CD4-positive, alpha-beta memory T cell (primary cell): Measurements from ENCODE around the gene ANKRD16. TPM values are rescaled to one million over a fixed set of nuclear protein-coding genes. Genes with fewer than 3 reads are reported as not detected.
"Not testable (repeated sequence)": the region's sequence is repeated elsewhere in the genome, so short reads cannot be mapped to it uniquely, and the experiment has no call there.

Source experiments
- CTCF ChIA-PET: fragments of 350-600 bp; sonication (Branson Sonifier 250); formaldehyde crosslinking; loops from one replicate; lab custom pipeline; 2021; ENCODE audit warnings: inconsistent platforms; ENCODE audit not compliant: partially characterized antibody; lab: Charles Lee
- POLR2A ChIA-PET: fragments of 350-600 bp; sonication (Branson Sonifier 250); formaldehyde crosslinking; loops from one replicate; lab custom pipeline; 2021; ENCODE audit not compliant: partially characterized antibody; lab: Charles Lee
- DNase-seq, 5 donors: peaks; one replicate each; pipeline versions ENCODE4 v3.0.0 to v3.0.0-alpha.2; 2020 to 2022; ENCODE audit warnings: mixed read lengths in 1 of 5
- H3K27ac ChIP-seq: one replicate; pipeline ENCODE4 v1.7.0; 2013; ENCODE audit warnings: low read depth, low read length
- H3K27me3 ChIP-seq: 2 replicates; pipeline ENCODE4 v1.7.0; 2013; ENCODE audit warnings: mild to moderate bottlenecking, low read length, moderate library complexity; ENCODE audit not compliant: insufficient read depth
- H3K36me3 ChIP-seq: 2 replicates; pipeline ENCODE4 v1.7.0; 2013; ENCODE audit warnings: mild to moderate bottlenecking, low read length, moderate library complexity; ENCODE audit not compliant: insufficient read depth
- H3K4me1 ChIP-seq: 2 replicates; pipeline ENCODE4 v1.7.0; 2013; ENCODE audit warnings: mild to moderate bottlenecking, low read length, moderate library complexity; ENCODE audit not compliant: insufficient read depth
- H3K4me3 ChIP-seq, 2 donors: one replicate each; pipeline ENCODE4 v1.7.0; 2013; ENCODE audit warnings: low read length in 2 of 2, mild to moderate bottlenecking in 1 of 2
- H3K9me3 ChIP-seq, 2 donors: one replicate each; pipeline ENCODE4 v1.7.0; 2013; ENCODE audit warnings: low read length in 2 of 2, control low read depth in 1 of 2; ENCODE audit not compliant: control insufficient read depth in 1 of 2
- H3K27ac Mint-ChIP-seq, 7 donors: one replicate each; pipeline ENCODE4 v1.8.0; 2020 to 2021; ENCODE audit warnings: mixed read lengths in 7 of 7, mild to moderate bottlenecking in 6 of 7, inconsistent platforms in 3 of 7, moderate library complexity in 3 of 7
- H3K27me3 Mint-ChIP-seq, 2 donors: one replicate each; pipeline ENCODE4 v1.8.0; 2020 to 2021; ENCODE audit warnings: mixed read lengths in 2 of 2
- H3K36me3 Mint-ChIP-seq, 2 donors: one replicate each; pipeline ENCODE4 v1.8.0; 2020 to 2021; ENCODE audit warnings: mixed read lengths in 2 of 2, inconsistent platforms in 1 of 2, mild to moderate bottlenecking in 1 of 2
- H3K4me1 Mint-ChIP-seq, 4 donors: one replicate each; pipeline ENCODE4 v1.8.0; 2020 to 2021; ENCODE audit warnings: mixed read lengths in 4 of 4, mild to moderate bottlenecking in 1 of 4
- H3K4me3 Mint-ChIP-seq, 8 donors: one replicate each; pipeline ENCODE4 v1.8.0; 2020 to 2021; ENCODE audit warnings: mixed read lengths in 8 of 8, mild to moderate bottlenecking in 7 of 8, moderate library complexity in 6 of 8, inconsistent platforms in 3 of 8
- H3K9me3 Mint-ChIP-seq, 8 donors: one replicate each; pipeline ENCODE4 v1.8.0; 2020 to 2021; ENCODE audit warnings: mixed read lengths in 8 of 8, mild to moderate bottlenecking in 5 of 8, inconsistent platforms in 3 of 8, moderate library complexity in 1 of 8
- intact Hi-C: fragments of 100-400 bp; cut with micrococcal nuclease; formaldehyde crosslinking; loops from one replicate; pipeline ENCODE4 v1.15.1; 2023
- polyA plus RNA-seq, 2 donors: library from polyadenylated mRNA; unstranded; fragments of 300-500 nt; fragmentation: Illumina TruSeq; gene quantifications; one replicate each; pipeline ENCODE4 v1.2.3, GENCODE V29; 2021
- total RNA-seq, 2 experiments: library from RNA; stranded (reverse); gene quantifications; one replicate each; pipeline ENCODE4 v1.2.3, GENCODE V29; 2021

Gene ANKRD16
- total and polyA plus RNA-seq, 4 experiments from 2014 or later, result 1.5 to 8.4 (median 5.4) TPM

DNA sequence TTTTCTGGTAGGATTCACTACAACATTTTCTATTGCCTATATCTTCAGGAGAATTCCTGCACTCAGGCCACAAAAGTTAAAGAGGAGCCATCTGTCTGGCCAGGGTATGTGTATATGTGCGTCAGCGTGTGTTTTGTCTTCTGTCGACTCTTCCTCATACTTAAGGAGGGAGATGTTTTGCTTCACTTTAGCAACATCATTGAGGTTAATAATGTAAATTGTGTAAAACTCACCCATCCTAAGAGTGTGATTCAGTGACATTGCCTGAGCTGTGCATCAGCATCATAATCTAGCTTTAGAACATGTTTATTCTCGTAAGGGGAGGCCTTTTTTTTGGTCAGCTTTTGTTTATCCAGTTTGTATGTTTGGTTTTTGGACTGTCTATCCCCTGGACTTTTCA, 24.0 kb upstream of the ANKRD16 start:
- DNase-seq, result no peak
- CTCF ChIA-PET, result no interaction called here
- no peaks in the 10 kb centered on the region for H3K4me1 ChIP-seq
- Mint-ChIP-seq H3K4me3 (no peak overlapping the region), H3K36me3 (peaks cover 78 to 88% of the 10 kb centered on the region in 2 donors), H3K27ac (no peak overlapping the region), H3K4me1 (peaks cover 0 to 4% (median 0%) of the 10 kb centered on the region in 4 donors), H3K27me3 (no peaks in the 10 kb centered on the region), H3K9me3 (no peaks in the 10 kb centered on the region)
- H3K27ac ChIP-seq, result no peak overlapping the region
- no peaks in the 10 kb centered on the region for H3K9me3 ChIP-seq
- POLR2A ChIA-PET, result no interaction called here
- H3K4me3 ChIP-seq, result no peak overlapping the region
- no peaks in the 10 kb centered on the region for H3K27me3 ChIP-seq
- H3K36me3 ChIP-seq, result peaks cover 80% of the 10 kb centered on the region
- intact Hi-C loops, result no loop called here

DNA sequence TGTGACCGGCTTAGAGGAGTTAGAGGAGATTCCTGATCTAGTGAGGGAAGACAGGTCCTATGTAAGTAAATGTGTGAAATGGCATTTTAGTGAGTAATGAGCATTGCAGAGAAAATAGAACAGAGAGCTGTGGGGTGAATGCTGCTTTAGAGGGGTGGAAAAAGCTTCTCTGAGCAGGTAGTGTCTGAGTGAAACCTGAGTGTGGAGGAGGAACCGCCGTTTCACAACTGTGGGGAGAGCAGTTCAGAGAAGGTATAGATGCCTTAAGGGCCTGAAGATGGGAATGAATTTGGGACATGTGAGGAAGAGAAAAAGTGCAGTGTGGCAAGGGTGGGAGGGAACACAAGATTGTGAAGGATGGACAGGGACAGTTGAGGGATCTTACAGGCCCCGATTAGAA, 22.0 kb upstream of the ANKRD16 start:
- no peak overlapping the region for H3K27ac ChIP-seq
- no peaks in the 10 kb centered on the region for H3K27me3 Mint-ChIP-seq
- H3K27me3 ChIP-seq, result no peaks in the 10 kb centered on the region
- H3K4me3 ChIP-seq, result no peak overlapping the region
- DNase-seq, result no peak
- H3K9me3 ChIP-seq, result no peaks in the 10 kb centered on the region
- CTCF ChIA-PET, result no interaction called here
- H3K27ac Mint-ChIP-seq, result peak overlapping the region in 4 of 7 donors; percentile 4 to 81 (median 64)
- H3K9me3 Mint-ChIP-seq, result no peaks in the 10 kb centered on the region
- peaks cover 66% of the 10 kb centered on the region for H3K36me3 ChIP-seq
- POLR2A ChIA-PET, result no interaction called here
- H3K36me3 Mint-ChIP-seq, result peaks cover 74 to 84% of the 10 kb centered on the region in 2 donors
- H3K4me1 Mint-ChIP-seq, result peaks cover 4 to 13% (median 10%) of the 10 kb centered on the region in 4 donors
- peaks cover 5% of the 10 kb centered on the region for H3K4me1 ChIP-seq
- intact Hi-C loops, result no loop called here
- no peak overlapping the region for H3K4me3 Mint-ChIP-seq

DNA sequence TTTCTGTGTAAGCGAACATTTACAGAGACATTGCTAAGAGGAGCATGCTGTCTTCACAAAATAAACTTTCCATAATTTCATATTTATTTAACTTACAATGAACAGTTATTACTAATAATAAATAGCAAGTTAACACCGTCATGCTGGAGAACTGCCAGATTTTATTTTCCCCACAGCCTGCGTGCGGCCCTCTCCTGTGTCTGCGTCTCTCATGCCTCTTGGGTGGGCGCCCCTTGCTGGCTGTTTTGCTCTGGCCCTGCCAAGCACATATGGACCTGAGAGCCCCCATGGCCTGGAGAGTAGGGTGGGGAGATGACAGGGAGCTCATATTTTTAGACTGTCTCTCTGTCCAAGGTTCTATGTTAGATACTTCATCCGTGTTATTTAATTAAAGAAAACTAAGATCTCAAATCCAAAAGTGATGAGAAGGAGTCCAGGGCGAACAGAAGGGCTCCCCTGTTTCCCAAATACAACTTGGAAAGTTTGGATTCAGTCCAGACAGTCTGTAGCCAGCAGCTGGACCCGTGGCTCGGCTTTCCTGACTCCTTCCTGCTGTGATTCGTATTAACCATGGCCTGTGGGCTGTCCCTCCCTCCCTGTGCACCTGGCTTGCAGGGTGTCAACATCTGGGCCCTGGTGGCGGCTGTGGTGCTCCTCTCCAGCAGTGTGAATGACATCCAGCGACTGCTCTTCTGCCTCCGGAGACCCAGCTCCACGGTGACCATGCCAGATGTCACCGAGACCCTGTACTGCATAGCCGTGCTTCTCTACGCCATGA, 20.8 kb upstream of the ANKRD16 start:
- Mint-ChIP-seq H3K4me3 (no peak overlapping the region), H3K27me3 (no peaks in the 10 kb centered on the region), H3K4me1 (peaks cover 6 to 25% (median 17%) of the 10 kb centered on the region in 4 donors), H3K27ac (peak overlapping the region in 1 of 7 donors; percentile 38), H3K36me3 (peaks cover 70 to 81% of the 10 kb centered on the region in 2 donors), H3K9me3 (no peaks in the 10 kb centered on the region)
- no peak overlapping the region for H3K27ac ChIP-seq
- peaks cover 12% of the 10 kb centered on the region for H3K4me1 ChIP-seq
- no peak overlapping the region for H3K4me3 ChIP-seq
- intact Hi-C loops, result no loop called here
- H3K9me3 ChIP-seq, result no peaks in the 10 kb centered on the region
- H3K36me3 ChIP-seq, result peaks cover 56% of the 10 kb centered on the region
- ChIA-PET CTCF (no interaction called here), POLR2A (no interaction called here)
- H3K27me3 ChIP-seq, result no peaks in the 10 kb centered on the region
- no peak for DNase-seq

DNA sequence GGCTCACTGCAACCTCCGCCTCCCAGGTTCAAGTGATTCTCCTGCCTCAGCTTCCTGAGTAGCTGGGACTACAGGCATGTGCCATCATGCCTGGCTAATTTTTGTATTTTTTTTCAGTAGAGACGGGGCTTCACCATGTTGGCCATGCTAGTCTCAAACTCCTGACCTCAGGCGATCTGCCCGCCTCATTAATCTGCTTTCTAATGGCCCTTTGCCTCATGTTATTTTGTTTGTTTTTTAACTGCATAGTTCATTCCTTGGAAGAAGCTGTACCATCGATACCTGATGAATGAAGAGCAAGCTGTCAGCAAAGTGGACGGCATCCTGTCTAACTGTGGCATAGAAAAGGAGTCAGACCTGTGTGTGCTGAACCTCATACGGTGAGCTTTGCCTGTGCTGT, 19.0 kb upstream of the ANKRD16 start:
- H3K27ac ChIP-seq, intact Hi-C loops, H3K4me3 Mint-ChIP-seq, H3K4me3 ChIP-seq, POLR2A ChIA-PET, H3K27me3 ChIP-seq, H3K9me3 ChIP-seq, DNase-seq, H3K9me3 Mint-ChIP-seq, H3K27me3 Mint-ChIP-seq: not testable (repeated sequence)
- CTCF ChIA-PET, result interaction anchor here (0.8 kb wide), 1 partner anchor 20 kb away, joined by 3 read pairs; no protein-coding TSS in a partner anchor
- Mint-ChIP-seq H3K4me1 (peaks cover 10 to 35% (median 21%) of the 10 kb centered on the region in 4 donors), H3K27ac (peak overlapping the region in 1 of 7 donors; percentile 76), H3K36me3 (peaks cover 58 to 69% of the 10 kb centered on the region in 2 donors)
- peaks cover 38% of the 10 kb centered on the region for H3K36me3 ChIP-seq
- H3K4me1 ChIP-seq, result peaks cover 12% of the 10 kb centered on the region

DNA sequence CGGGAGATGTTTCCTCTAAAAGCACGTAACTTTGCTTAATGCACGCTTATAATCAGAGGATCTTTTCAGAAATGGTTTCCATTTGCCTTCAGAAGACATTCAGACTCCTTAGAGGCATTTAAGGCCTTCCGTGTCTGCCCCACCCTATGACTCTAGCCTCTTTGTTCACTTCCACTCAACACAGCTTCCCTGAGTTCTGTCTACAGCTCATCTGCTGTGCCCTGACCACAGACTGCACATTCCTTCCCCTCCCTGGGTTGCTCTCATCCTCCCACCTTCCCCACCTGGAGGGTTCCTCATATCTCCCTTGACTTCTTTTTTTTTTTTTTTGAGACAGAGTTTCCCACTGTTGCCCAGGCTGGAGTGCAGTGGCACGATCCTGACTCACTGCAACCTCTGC, 17.0 kb upstream of the ANKRD16 start:
- no peak overlapping the region for H3K4me3 Mint-ChIP-seq
- ChIA-PET CTCF (no interaction called here), POLR2A (no interaction called here)
- DNase-seq, result no peak
- H3K27ac Mint-ChIP-seq, result peak overlapping the region in 1 of 7 donors; percentile 82
- intact Hi-C loops, result no loop called here
- H3K4me1 Mint-ChIP-seq, result peaks cover 14 to 36% (median 21%) of the 10 kb centered on the region in 4 donors
- Histone ChIP-seq H3K36me3 (peaks cover 26% of the 10 kb centered on the region), H3K4me3 (no peak overlapping the region), H3K27ac (no peak overlapping the region), H3K4me1 (peaks cover 12% of the 10 kb centered on the region), H3K9me3 (no peaks in the 10 kb centered on the region), H3K27me3 (no peaks in the 10 kb centered on the region)
- H3K9me3 Mint-ChIP-seq, result no peaks in the 10 kb centered on the region
- no peaks in the 10 kb centered on the region for H3K27me3 Mint-ChIP-seq
- peaks cover 48 to 61% of the 10 kb centered on the region in 2 donors for H3K36me3 Mint-ChIP-seq

DNA sequence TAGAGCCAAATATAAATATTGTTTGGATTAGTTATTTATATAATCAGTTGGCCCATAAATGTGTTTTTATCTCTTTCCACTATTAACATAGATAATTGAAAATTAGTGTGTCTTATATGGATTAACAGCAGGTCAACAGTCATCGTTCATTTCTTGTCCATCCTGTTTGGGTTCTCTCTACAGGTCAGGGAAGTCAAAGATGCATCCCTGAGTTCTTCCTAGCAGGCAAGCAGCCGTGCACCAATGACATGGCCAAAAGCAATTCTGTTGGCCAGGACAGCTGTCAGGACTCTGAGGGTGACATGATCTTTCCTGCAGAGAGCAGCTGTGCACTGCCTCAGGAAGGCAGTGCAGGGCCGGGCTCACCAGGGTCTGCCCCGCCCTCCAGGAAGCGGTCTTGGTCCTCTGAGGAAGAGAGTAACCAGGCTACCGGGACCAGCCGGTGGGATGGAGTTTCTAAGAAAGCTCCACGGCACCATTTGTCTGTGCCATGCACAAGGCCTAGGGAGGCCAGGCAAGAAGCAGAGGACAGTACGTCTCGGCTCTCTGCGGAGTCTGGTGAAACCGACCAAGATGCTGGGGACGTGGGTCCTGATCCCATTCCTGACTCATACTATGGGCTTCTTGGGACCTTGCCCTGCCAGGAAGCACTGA, 16.3 kb upstream of the ANKRD16 start:
- Mint-ChIP-seq H3K4me1 (peaks cover 14 to 36% (median 20%) of the 10 kb centered on the region in 4 donors), H3K27me3 (no peaks in the 10 kb centered on the region), H3K9me3 (no peaks in the 10 kb centered on the region), H3K4me3 (peak overlapping the region in 1 of 8 donors; percentile 29), H3K27ac (peak overlapping the region in 1 of 7 donors; percentile 15), H3K36me3 (peaks cover 45 to 54% of the 10 kb centered on the region in 2 donors)
- no peaks in the 10 kb centered on the region for H3K27me3 ChIP-seq
- no peaks in the 10 kb centered on the region for H3K9me3 ChIP-seq
- POLR2A ChIA-PET, result no interaction called here
- intact Hi-C loops, result no loop called here
- H3K4me3 ChIP-seq, result no peak overlapping the region
- H3K36me3 ChIP-seq, result peaks cover 19% of the 10 kb centered on the region
- no peak overlapping the region for H3K27ac ChIP-seq
- DNase-seq, result no peak
- CTCF ChIA-PET, result no interaction called here
- H3K4me1 ChIP-seq, result peaks cover 12% of the 10 kb centered on the region

DNA sequence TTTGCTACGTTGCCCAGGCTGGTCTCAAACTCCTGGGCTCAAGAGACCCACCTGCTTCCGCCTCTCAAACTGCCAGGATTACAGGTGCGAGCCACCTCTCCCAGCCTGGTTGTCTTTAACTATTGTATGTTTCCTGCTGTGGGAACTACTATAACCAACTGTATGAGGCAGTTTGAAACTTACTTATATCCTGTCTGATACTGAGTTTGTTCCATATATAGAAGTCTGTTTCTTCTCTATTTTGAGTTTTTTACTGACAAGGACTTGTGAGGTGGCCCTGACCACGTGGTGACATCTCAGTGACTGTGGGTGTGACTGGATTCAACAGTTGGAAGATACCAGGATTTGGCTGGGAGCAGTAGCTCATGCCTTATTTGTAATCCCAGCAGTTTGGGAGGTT, 14.5 kb upstream of the ANKRD16 start:
- H3K27ac ChIP-seq, result no peak overlapping the region
- ChIA-PET CTCF (no interaction called here), POLR2A (no interaction called here)
- H3K4me1 ChIP-seq, result peaks cover 12% of the 10 kb centered on the region
- no peaks in the 10 kb centered on the region for H3K9me3 ChIP-seq
- Mint-ChIP-seq H3K27ac (peak overlapping the region in 3 of 7 donors; percentile 17 to 86 (median 31)), H3K4me1 (peaks cover 14 to 44% (median 23%) of the 10 kb centered on the region in 4 donors), H3K4me3 (no peak overlapping the region), H3K9me3 (no peaks in the 10 kb centered on the region), H3K27me3 (no peaks in the 10 kb centered on the region), H3K36me3 (peaks cover 32 to 42% of the 10 kb centered on the region in 2 donors)
- no peak for DNase-seq
- H3K36me3 ChIP-seq, result peaks cover 6% of the 10 kb centered on the region
- H3K4me3 ChIP-seq, result no peak overlapping the region
- H3K27me3 ChIP-seq, result no peaks in the 10 kb centered on the region
- intact Hi-C loops, result no loop called here
